Muscle layer of duodenum (tissue), 2 donors: ENCODE data around the gene KBTBD13.
A peak's percentile ranks its signal among the peaks of the same experiment; 100 is the strongest.

ENCODE experiments used
- H3K27ac ChIP-seq: one replicate; pipeline ENCODE4 v1.7.0; 2013; ENCODE audit warnings: mild to moderate bottlenecking, low read length
- H3K27me3 ChIP-seq: one replicate; pipeline ENCODE4 v1.7.0; 2013; ENCODE audit warnings: low read depth, mild to moderate bottlenecking, control low read depth, low read length
- H3K36me3 ChIP-seq, 2 donors: one replicate each; pipeline ENCODE4 v1.7.0; 2013; ENCODE audit warnings: low read length in 2 of 2, control low read depth in 1 of 2, mild to moderate bottlenecking in 1 of 2; ENCODE audit not compliant: insufficient read depth in 2 of 2, control insufficient read depth in 1 of 2
- H3K4me1 ChIP-seq, 2 donors: one replicate each; pipeline ENCODE4 v1.7.0; 2013; ENCODE audit warnings: low read length in 2 of 2, mild to moderate bottlenecking in 2 of 2, control low read depth in 1 of 2, moderate library complexity in 1 of 2; ENCODE audit not compliant: insufficient read depth in 2 of 2, control insufficient read depth in 1 of 2
- H3K4me3 ChIP-seq, 2 donors: one replicate each; pipeline ENCODE4 v1.7.0; 2013; ENCODE audit warnings: low read length in 2 of 2, low read depth in 1 of 2, mild to moderate bottlenecking in 1 of 2
- H3K9me3 ChIP-seq, 2 donors: one replicate each; pipeline ENCODE4 v1.7.0; 2013; ENCODE audit warnings: low read length in 2 of 2, control low read depth in 1 of 2, mild to moderate bottlenecking in 1 of 2; ENCODE audit not compliant: control insufficient read depth in 1 of 2
- donor health status: healthy.

Gene KBTBD13

DNA sequence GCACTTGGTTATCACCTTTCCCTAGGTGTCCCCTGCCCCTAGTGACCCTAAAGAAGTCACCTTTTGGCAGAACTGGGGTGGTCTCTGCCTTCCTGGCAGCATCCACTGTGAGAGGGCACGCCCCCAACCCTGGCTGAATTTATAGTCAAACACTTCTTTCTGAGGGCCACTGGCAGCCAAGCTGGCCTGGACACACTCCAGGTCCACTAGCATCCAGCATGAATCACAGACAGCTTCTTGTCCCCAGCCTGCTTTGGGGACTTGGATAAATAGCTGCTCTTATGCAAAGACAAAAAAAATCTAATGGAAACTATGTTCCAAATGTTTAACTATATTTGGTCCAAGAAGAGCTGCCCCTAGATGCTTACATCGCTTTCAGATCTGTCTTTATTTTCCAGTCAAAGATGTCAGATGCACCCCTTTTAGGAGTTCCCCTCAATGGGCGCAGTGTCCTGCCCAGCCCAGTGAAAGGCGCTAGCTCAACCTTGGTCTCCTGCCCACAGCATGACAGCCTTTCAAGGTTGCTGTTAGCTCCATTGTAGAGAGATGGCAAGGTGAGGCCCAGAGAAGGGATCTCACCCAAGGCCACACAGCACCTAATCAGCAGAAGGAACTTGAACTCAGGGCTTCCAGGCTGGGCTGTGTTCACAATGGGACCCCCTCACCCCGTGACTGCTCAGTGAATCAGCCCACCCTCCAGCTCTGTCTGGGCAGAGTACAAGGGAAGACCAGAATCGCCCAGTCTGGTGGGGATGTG is 15.7 kb upstream of the KBTBD13 start:
- Histone ChIP-seq H3K36me3 (no peaks in the 10 kb centered on the region), H3K27me3 (no peaks in the 10 kb centered on the region), H3K4me3 (no peak overlapping the region), H3K9me3 (no peaks in the 10 kb centered on the region), H3K27ac (no peak overlapping the region), H3K4me1 (peaks cover 4 to 14% of the 10 kb centered on the region in 2 donors)

DNA sequence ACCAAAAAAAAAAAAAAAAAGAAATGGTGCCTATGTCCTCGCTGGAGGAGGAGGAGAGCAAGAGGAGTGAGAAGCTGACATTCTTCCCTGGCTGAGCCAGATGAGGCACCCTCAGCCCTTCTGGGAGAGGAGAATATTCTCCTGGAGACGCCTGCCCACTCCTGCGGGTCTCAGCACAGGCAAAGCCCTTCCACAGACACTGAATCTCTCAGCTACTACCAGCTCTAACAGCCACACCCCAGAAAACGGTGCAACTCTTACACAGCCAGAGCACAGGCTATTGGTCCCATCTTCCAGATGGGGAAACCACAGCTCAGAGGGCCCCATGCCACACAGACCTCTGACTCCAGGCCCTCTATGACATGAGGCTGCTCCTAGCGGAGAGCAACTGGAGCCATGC is 14.5 kb upstream of the KBTBD13 start:
- Histone ChIP-seq H3K36me3 (no peaks in the 10 kb centered on the region), H3K27ac (no peak overlapping the region), H3K27me3 (peaks cover 2% of the 10 kb centered on the region), H3K4me1 (peaks cover 4 to 14% of the 10 kb centered on the region in 2 donors), H3K4me3 (no peak overlapping the region), H3K9me3 (no peaks in the 10 kb centered on the region)

DNA sequence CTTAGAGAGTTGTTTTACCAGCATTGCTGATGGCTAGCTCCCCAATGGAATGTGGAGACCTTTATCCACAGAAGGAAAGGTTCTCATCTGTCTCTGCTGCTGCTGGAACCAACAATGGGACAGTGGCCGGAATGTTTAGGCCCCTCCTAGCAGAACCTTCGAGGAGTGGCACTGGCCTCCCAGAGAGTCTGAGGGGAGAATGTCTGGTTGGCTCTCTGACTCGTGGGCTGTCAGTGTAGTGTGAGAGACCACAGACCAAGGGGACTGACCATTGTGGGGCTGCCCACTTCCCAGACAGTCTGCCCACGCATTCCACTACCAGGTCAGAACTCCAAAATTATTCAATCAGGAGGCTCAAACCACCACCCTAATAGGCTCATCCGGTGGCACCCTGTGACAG is 13.8 kb upstream of the KBTBD13 start:
- Histone ChIP-seq H3K4me3 (no peak overlapping the region), H3K27ac (no peak overlapping the region), H3K4me1 (peaks cover 4 to 14% of the 10 kb centered on the region in 2 donors), H3K9me3 (no peaks in the 10 kb centered on the region), H3K36me3 (no peaks in the 10 kb centered on the region), H3K27me3 (peaks cover 8% of the 10 kb centered on the region)

DNA sequence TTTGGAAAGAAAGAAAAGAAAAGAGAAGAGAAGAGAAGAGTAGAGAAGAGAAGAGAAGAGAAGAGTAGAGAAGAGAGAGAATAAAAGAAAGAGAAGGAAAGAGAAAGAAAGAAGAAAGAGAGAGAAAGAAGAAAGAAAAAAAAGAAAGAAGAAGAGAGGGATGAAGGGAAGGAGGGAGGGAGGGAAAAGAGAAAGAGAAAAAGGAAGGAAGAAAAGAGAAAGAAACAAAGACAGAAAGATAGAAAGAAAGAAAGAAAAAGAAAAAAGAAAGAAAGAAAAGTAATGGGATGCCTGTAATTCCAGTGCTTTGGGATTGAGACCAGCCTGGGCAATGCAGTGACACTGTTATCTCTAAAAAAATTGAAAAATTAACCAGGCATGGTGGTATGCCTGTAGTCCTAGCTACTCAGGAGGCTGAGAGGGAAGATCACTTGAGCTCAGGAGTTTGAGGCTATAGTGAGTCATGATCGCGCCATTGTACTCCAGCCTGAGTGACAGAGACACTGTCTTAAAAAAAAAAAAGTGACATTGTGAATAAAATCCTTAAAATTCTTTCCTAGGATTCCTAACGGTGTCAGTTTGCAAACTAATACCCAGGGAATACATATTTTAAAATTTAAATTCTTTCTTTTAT is 10.4 kb upstream of the KBTBD13 start:
- Histone ChIP-seq H3K4me1 (peaks cover 4 to 21% of the 10 kb centered on the region in 2 donors), H3K27ac (peak overlapping the region; percentile 85), H3K9me3 (no peaks in the 10 kb centered on the region), H3K27me3 (peaks cover 16% of the 10 kb centered on the region), H3K4me3 (peak overlapping the region; percentile 50 to 56), H3K36me3 (no peaks in the 10 kb centered on the region)

DNA sequence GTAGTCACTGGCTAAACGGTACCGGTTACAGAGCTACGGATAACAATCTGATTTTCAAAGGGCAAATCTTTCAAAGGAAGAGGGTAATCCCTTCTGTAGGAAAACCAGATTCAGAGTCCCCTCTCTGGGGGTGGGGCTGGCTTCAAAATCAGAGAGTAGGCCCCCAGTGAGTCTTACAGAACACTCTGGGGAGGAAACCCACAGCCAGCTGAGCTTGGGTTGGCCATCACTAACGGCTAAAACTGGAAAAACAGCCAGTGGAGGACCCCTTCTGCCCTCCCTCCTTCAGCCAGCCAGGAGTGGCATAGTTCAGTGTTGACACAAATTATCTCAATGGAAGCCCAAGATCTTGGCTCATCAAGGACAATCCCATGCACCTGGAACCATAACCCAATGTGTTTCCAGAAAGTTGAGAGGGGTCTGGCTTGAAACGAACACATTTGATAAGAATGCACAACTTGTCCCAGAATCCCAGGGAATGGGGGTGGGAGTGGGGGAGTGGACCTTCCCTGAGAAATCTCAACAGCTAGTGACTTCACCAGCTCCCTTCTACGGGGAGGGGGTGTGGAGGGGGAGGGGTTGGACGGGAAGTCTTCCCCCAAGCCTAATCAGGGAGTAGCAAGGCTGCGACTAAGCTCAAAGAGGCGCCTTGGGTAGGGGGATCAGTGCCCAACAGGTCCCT is 9.8 kb upstream of the KBTBD13 start:
- H3K9me3 ChIP-seq = no peaks in the 10 kb centered on the region
- H3K27me3 ChIP-seq = peaks cover 16% of the 10 kb centered on the region
- H3K36me3 ChIP-seq = no peaks in the 10 kb centered on the region
- H3K4me1 ChIP-seq = peaks cover 7 to 27% of the 10 kb centered on the region in 2 donors
- peak overlapping the region; percentile 50 to 56 for H3K4me3 ChIP-seq
- peak overlapping the region; percentile 85 for H3K27ac ChIP-seq

DNA sequence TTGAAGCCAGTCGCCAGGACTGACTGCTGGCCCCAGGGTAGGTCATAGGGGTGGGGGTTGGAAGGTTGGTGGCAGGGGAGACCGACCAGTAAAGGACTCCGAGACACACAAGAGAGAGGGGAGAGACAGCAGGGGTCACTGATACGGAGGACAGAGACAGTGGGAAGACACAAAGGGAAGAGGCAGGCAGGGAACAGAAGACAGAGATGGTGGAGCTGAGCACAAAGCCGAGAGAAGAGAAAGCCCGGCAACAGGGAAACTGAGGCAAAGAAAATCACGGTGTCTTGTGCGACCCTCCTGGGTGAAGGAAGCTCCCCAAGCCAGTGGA is 9.3 kb upstream of the KBTBD13 start:
- H3K4me3 ChIP-seq = peak overlapping the region; percentile 50 to 56
- no peaks in the 10 kb centered on the region for H3K9me3 ChIP-seq
- H3K36me3 ChIP-seq = no peaks in the 10 kb centered on the region
- peaks cover 10 to 28% of the 10 kb centered on the region in 2 donors for H3K4me1 ChIP-seq
- peaks cover 16% of the 10 kb centered on the region for H3K27me3 ChIP-seq
- peak overlapping the region; percentile 85 for H3K27ac ChIP-seq

DNA sequence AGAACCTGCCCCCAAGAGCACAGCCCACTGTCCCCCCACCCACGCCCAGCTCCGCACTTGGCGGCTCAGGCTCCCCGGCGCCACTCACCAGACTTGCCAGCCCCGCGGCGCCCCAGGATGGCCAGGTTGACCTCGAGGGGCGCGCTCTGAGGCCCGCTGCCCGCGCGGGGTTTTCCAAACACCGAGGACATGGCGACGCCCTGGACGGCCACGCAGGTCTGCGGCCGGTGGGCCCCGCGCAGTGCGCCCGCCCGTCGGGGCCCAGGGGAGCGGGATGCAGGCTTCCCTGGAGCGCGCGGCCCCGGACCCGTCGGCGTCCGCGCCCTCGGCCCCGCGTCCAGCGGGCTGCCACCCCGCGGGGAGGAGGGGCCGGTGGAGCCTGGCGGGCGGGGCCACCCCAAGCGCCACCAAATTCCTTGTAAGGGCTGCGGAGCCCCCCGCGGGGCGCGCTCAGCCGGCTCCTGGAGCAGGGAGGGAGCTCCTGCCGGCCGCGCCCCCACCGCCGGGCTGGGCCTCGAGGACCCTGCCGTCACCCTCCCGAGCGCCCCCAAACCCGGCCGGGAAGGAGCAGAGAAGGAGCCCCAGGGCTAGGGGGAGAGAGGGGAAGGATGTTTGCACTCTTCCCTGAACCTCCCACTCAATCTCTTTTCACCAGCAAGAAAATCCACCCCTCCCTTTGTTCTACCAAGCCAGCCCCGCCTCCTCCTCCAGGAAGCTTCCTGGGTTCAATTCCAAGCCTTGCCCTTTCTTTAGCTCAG is 8.7 kb upstream of the KBTBD13 start, which contains the start of gene RASL12:
Gene RASL12, minus strand, starts transcription at position 347 of the 758 bp plus-strand sequence. Its CDS starts 156 bp downstream, at position 191.
- H3K27me3 ChIP-seq = peaks cover 16% of the 10 kb centered on the region
- peaks cover 10 to 28% of the 10 kb centered on the region in 2 donors for H3K4me1 ChIP-seq
- H3K4me3 ChIP-seq = peak within 1 kb of the TSS; percentile 50 to 56
- no peaks in the 10 kb centered on the region for H3K9me3 ChIP-seq
- H3K36me3 ChIP-seq = no peaks in the 10 kb centered on the region
- H3K27ac ChIP-seq = peak within 1 kb of the TSS; percentile 85

DNA sequence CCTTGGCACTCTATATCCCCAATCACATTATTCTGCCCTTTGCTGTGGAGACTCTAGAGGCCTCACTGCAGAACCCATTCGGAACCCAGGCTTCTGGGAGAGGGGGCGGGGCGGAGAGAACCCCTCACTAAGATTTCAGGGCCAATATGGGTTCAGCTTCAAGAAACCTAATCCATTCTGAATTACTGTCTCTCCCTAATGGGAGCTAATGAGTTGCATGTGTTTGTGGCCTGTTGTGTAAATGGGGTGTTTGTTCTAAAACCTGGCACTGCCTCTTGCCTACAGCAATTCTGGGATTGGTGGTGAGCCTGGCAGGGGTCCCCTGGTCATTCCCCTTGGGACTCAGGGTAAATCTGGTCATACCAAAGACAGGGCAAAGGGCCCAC is 8.2 kb upstream of the KBTBD13 start:
- peak overlapping the region; percentile 67 for H3K27ac ChIP-seq
- peak overlapping the region; percentile 33 to 56 for H3K4me3 ChIP-seq
- peaks cover 10 to 26% of the 10 kb centered on the region in 2 donors for H3K4me1 ChIP-seq
- no peaks in the 10 kb centered on the region for H3K9me3 ChIP-seq
- peaks cover 16% of the 10 kb centered on the region for H3K27me3 ChIP-seq
- no peaks in the 10 kb centered on the region for H3K36me3 ChIP-seq

DNA sequence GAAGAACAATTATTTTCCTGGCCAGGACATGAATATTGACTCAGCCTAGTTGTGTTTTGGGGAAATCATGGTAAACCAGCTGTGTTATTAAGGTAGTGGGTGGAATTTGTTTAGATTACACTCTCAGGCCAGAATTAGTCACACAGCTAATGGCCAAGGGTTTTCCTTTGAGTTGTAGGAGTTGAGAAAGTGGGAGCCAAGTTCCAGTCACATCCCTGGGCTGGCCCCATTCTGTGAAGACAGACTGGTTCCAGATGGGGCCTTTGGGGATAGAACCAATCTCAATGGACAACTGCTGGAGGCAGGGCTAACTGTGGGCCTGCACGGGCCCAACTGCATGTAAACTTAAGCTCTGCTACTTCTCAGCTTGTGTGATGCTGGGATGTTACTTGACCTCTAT is 7.4 kb upstream of the KBTBD13 start:
- no peaks in the 10 kb centered on the region for H3K9me3 ChIP-seq
- H3K36me3 ChIP-seq = no peaks in the 10 kb centered on the region
- peak overlapping the region; percentile 67 for H3K27ac ChIP-seq
- H3K4me1 ChIP-seq = peaks cover 10 to 23% of the 10 kb centered on the region in 2 donors
- H3K4me3 ChIP-seq = no peak overlapping the region
- H3K27me3 ChIP-seq = peaks cover 16% of the 10 kb centered on the region

DNA sequence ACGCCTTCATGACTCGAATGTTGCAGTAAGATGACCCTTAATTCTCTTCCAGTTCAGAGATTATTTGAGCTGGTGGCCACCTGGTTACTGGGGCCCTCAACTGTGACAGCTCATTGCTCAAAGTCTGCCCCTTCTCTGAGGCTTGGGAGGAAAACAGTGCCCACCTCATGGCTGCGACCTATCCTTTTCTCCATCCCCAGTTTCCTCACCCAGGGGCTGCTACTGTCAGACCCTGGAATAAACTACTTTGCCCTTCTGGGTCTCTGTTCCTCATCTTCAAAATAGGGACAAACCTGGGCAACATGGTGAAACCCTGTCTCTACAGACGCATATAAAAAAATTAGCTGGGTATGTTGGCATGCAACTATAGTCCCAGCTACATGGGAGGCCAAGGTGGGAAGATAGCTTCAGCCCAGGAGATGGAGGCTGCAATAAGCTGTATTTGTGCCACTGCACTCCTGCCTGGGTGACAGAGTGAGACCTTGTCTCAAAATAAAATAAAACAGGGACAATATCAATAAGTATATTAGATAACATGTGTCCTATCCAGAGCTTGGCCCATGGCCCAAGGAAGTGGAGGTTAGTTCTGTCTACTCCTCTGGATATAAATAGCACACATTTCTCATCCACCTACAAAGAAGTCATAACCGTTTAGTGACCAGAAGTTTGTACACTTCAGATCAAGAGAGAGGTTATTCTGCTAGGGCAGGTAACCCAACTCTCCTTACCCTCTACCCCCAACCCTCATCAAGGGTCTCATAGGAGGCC is 6.6 kb upstream of the KBTBD13 start:
- H3K4me1 ChIP-seq = peaks cover 10 to 23% of the 10 kb centered on the region in 2 donors

More for the DNA sequence above, 6.6 kb upstream of the KBTBD13 start:
- Histone ChIP-seq H3K4me3 (no peak overlapping the region), H3K36me3 (no peaks in the 10 kb centered on the region), H3K27ac (peak overlapping the region; percentile 26), H3K27me3 (peaks cover 16% of the 10 kb centered on the region), H3K9me3 (no peaks in the 10 kb centered on the region)
